GM12878 (cell line): Measurements from ENCODE around the gene TNFSF8. TPM values are rescaled to one million over a fixed set of nuclear protein-coding genes. Genes with fewer than 3 reads are reported as not detected.

Experiments
- ATF7 ChIP-seq: fragments of 450-650 bp; IDR thresholded peaks from 2 replicates; pipeline ENCODE4 v1.6.1; 2016; ENCODE audit warnings: low read depth, mild to moderate bottlenecking
- CBFB ChIP-seq: IDR thresholded peaks from 2 replicates; pipeline ENCODE4 v1.6.1; 2016; ENCODE audit warnings: antibody characterized with exemption, low read depth
- CEBPZ ChIP-seq: fragments of 150-350 bp; IDR thresholded peaks from 2 replicates; pipeline ENCODE4 v1.6.1; 2016; ENCODE audit warnings: low read depth, low read length
- E2F8 ChIP-seq: fragments of 450-650 bp; IDR thresholded peaks from 2 replicates; pipeline ENCODE4 v1.6.1; 2018; ENCODE audit warnings: mild to moderate bottlenecking, low read depth, moderate library complexity; ENCODE audit not compliant: partially characterized antibody
- EGR1 ChIP-seq, 2 experiments: IDR thresholded peaks; 1 replicate in 1 of 2; 2 replicates in 1 of 2; pipeline ENCODE4 v1.6.1; 2011 to 2012; ENCODE audit warnings: low read depth in 2 of 2, low read length in 2 of 2, borderline replicate concordance in 1 of 2, mild to moderate bottlenecking in 1 of 2, moderate library complexity in 1 of 2
- FOXK2 ChIP-seq: fragments of 450-650 bp; IDR thresholded peaks from 2 replicates; pipeline ENCODE4 v1.6.1; 2017; ENCODE audit warnings: mild to moderate bottlenecking, moderate library complexity
- MEF2B ChIP-seq: fragments of 450-650 bp; IDR thresholded peaks from 2 replicates; pipeline ENCODE4 v1.6.1; 2018; ENCODE audit warnings: mild to moderate bottlenecking, moderate library complexity; ENCODE audit not compliant: partially characterized antibody, poor library complexity, severe bottlenecking
- MLLT1 ChIP-seq: fragments of 450-650 bp; IDR thresholded peaks from 2 replicates; pipeline ENCODE4 v1.6.1; 2016; ENCODE audit warnings: mild to moderate bottlenecking
- MTA2 ChIP-seq: fragments of 450-650 bp; IDR thresholded peaks from 2 replicates; pipeline ENCODE4 v1.6.1; 2016; ENCODE audit warnings: low read depth, mild to moderate bottlenecking, moderate library complexity
- NFYA ChIP-seq: IDR thresholded peaks from 2 replicates; pipeline ENCODE4 v1.6.1; 2011; ENCODE audit warnings: low read depth, mild to moderate bottlenecking, low read length, improper control_type of control experiment, borderline replicate concordance
- SIX5 ChIP-seq: IDR thresholded peaks from 2 replicates; pipeline ENCODE4 v1.6.1; 2011; ENCODE audit warnings: mild to moderate bottlenecking, low read depth, low read length, moderate library complexity; ENCODE audit not compliant: severe bottlenecking
- SMC3 ChIP-seq: IDR thresholded peaks from 2 replicates; pipeline ENCODE4 v1.6.1; 2011; ENCODE audit warnings: low read length, improper control_type of control experiment, borderline replicate concordance
- SREBF2 ChIP-seq: IDR thresholded peaks from 2 replicates; pipeline ENCODE4 v1.6.1; 2012; ENCODE audit warnings: mild to moderate bottlenecking, low read length
- ZNF622 ChIP-seq: fragments of 450-650 bp; IDR thresholded peaks from 2 replicates; pipeline ENCODE4 v1.6.1; 2017; ENCODE audit warnings: mild to moderate bottlenecking, inconsistent platforms
- ZNF687 ChIP-seq: fragments of 450-650 bp; IDR thresholded peaks from 2 replicates; pipeline ENCODE4 v1.6.1; 2017; ENCODE audit warnings: mild to moderate bottlenecking, moderate library complexity
- polyA plus RNA-seq, 11 experiments: library from polyadenylated mRNA; depleted of rRNA in 4 of 11; unstranded in 6 of 11; stranded (reverse) in 5 of 11; fragments of >200 nt; fragmentation: Nextera tagmentation in 4 of 11; fragmentation: Illumina TruSeq in 1 of 11; extraction: Ambion mirVana in 4 of 11; extraction: Trizol in 1 of 11; gene quantifications; 1 replicate in 1 of 11; 2 replicates in 10 of 11; pipeline versions ENCODE4 v1.2.1 to v1.2.3, GENCODE V29; 2011 to 2016; ENCODE audit warnings: inconsistent platforms in 2 of 11, missing spikeins in 2 of 11, low read depth in 1 of 11
- total RNA-seq, 4 experiments: library from RNA; depleted of rRNA in 3 of 4; stranded (reverse); fragments of >200 nt in 3 of 4; fragmentation: Illumina TruSeq in 1 of 4; extraction: Trizol in 1 of 4; gene quantifications; 2 replicates each; pipeline versions ENCODE4 v1.2.1 to v1.2.3, GENCODE V29; 2013 to 2021

The TNFSF8 gene
- total and polyA plus RNA-seq, 10 of the 15 experiments (the other 5 are each of a cell fraction or from before 2014, with no cell fraction given): 0.10 to 0.29 (median 0.15) TPM; not detected in 7

- TF ChIP-seq MLLT1 (no peak), ZNF622 (no peak), NFYA (no peak), EGR1 (IDR thresholded peaks at IDR 0.05; ENCODE audit: borderline replicate concordance in 1 of 2, low read depth in 2 of 2, low read length in 2 of 2) (no peak), ATF7 (peak; percentile 24; the same call in 1 of the 2 replicates), MTA2 (no peak), MEF2B (peak; percentile 73), CBFB (no peak), E2F8 (no peak), SIX5 (no peak), FOXK2 (no peak), CEBPZ (no peak), SREBF2 (no peak), ZNF687 (no peak), SMC3 (no peak)
Observed at GRCh38 chr9:114860187-114860586, 70.2 kb downstream of the TNFSF8 start (continued).
